Measurements from ENCODE around the gene SIX5.
"Not testable (repeated sequence)": the region's sequence is repeated elsewhere in the genome, so short reads cannot be mapped to it uniquely, and the experiment has no call there.

Gene SIX5

DNA sequence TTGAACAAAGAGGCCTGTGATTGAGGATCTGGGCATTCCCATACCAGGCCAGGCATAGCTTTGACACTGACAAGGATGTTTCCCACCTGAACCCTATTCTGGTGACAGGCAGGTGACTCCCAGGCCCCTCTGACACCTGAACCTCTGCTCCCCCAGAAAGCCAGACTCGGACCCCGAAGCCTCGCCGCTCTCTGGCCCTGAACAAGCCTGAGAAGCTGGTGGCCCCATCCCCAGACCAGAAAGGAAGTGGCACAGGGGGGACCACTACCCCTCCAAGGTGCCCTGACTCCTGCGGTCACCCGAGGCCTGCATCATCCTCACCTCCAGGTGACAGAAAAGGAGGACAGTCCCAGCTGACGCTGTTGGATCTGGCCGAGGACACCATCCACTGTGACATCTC lies 14.7 kb downstream of the SIX5 start:
- DNase-seq (ENCODE audit: low read depth) = no peak

GRCh38 chr19:45753548-45753947 lies 15.5 kb downstream of the SIX5 start:
- DNase-seq (ENCODE audit: low read depth) = no peak

GRCh38 chr19:45752639-45753038 lies 16.4 kb downstream of the SIX5 start:
- DNase-seq (ENCODE audit: low read depth) = no peak

GRCh38 chr19:45751483-45751882 lies 17.6 kb downstream of the SIX5 start:
- not testable (repeated sequence) for DNase-seq (ENCODE audit: low read depth)

GRCh38 chr19:45747513-45747912 lies 21.5 kb downstream of the SIX5 start:
- no peak for DNase-seq (ENCODE audit: low read depth)

DNA sequence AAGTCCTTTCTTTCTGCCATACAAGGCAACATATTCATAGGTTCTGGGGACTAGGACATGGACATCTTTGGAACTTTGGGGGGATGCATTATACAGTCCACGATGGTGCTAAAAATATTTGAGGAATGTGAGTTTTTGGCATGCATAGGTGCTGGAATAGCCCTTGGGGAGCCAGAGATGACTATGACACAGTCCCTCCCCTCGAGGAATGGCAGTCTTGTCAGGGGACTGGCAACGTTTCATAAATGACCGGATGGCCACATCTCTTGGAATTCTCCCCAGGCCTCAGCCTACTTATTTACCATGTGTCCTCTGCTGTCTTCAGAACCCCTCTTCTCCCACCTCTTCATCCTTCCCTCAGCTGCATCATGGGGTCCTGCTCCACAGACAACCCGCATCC lies 22.2 kb downstream of the SIX5 start:
- no peak for DNase-seq (ENCODE audit: low read depth)

DNA sequence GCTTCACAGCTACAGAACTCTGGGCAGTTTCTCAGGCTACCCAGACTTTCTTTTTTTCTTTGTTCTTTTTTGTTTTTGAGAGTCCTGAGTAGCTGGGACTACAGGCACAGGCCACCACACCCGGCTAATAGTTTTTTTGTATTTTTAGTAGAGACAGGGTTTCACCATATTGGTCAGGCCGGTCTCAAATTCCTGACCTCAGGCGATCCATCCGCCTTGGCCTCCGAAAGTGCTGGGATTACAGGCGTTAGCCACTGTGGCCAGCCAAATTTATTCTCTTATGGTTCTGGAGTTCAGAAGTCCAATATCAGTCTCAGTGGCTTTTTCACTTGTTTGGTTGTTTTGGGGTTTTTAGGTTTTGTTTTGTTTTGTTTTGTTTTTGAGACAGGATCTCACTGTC lies 23.4 kb downstream of the SIX5 start:
- DNase-seq (ENCODE audit: low read depth) = no peak

- DNase-seq (ENCODE audit: low read depth) = no peak
Measured at GRCh38 chr19:45742969-45743368, 26.1 kb downstream of the SIX5 start.

GRCh38 chr19:45739498-45740439 lies 29.3 kb downstream of the SIX5 start:
- no peak for DNase-seq (ENCODE audit: low read depth)

GRCh38 chr19:45733160-45733810 lies 35.8 kb downstream of the SIX5 start, which contains the start of gene MEIOSIN:
Gene MEIOSIN, plus strand, starts transcription at chr19:45733439. Its CDS starts 1,938 bp downstream, at chr19:45735377.
- no peak for DNase-seq (ENCODE audit: low read depth)

DNA sequence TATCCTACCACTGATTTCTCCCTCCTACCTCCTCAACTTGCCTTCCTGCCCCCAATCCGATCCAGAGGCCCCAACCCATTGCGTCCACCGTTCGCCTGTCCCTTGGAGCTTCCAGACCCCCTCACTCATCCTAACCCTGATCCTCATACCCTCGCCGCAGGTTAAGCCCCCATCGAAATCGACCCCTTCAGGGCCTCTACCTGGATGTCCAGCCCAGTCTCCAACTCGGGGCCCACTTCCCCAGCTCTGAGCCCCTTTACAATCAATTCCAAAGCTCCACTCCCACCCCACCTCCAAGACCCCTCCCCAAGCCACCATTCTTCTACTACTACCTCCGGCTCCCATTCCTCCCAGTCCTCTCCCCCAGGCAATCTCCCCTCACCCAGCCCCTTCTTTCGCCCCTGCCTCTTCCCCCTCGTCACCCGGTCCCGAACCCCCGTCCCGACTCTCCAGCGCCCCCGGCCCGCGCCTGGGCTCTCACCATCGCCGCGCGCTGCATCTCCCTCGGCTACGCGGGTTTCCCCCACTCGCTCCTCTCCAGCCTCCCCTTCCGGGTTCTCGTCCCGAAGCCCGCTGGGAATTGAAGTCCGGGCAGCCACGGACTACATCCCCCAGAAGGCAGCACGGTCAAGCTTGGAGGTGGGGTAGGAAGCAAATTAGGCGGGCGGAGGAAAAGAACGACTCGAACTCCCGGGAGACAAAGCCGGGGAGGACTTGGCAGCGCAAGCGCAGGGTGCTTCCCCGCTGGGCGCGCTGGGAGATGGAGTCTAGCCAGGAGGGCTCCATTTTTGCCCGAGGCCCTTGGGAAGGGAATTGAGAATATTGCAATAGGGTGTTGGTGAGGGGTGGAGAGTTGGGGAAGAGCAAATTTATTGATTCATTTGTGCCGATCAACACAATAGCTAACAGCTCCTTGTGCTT lies 38.4 kb downstream of the SIX5 start, which contains the start of gene FBXO46:
FBXO46 (minus strand) TSS at position 529 of the 921 bp plus-strand sequence. CDS start 17,401 bp downstream, outside the sequence.
- peak; percentile 89 for DNase-seq (ENCODE audit: low read depth)

DNA sequence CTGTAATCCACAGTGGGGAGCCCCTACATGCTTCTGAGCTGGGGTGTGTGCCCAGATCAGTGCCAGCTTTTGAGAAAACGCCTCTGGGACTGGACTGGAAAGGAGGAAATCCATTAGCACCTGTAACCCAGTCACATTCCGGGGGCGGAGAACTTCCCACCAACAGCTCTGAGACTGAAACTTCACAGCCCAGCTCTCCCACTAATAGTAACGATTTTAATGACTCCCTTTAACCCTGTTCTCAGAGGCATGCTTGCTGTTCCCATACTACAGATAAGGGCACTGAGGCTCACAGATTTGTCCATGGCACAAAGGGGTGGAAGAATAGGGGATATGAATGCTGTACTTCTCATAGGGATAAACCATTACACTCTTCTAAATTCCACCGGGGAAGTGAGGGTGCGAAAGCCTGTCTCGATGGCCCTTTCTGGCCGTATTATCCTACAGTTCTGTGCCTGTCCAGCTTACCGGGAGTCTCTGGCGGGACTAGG lies 39.2 kb downstream of the SIX5 start:
- no peak for DNase-seq (ENCODE audit: low read depth)

- DNase-seq (ENCODE audit: low read depth) = not testable (repeated sequence)
Measured at GRCh38 chr19:45728683-45729082, 40.4 kb downstream of the SIX5 start.

DNA sequence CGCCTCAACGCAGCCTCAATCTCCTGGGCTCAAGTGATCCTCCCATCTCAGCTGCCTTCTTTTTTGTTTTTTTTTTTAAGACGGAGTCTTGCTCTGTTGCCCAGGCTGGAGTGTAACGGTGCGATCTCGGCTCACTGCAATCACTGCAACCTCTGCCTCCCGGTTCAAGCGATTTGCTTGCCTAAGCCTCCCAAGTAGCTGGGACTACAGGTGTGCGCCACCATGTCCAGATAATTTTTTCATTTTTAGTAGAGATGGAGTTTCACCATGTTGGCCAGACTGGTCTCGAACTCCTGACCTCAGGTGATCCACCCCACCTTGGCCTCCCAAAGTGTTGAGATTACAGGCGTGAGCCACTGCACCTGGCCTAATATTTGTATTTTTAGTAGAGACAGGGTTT lies 49.0 kb downstream of the SIX5 start:
- DNase-seq (ENCODE audit: low read depth) = not testable (repeated sequence)

DNA sequence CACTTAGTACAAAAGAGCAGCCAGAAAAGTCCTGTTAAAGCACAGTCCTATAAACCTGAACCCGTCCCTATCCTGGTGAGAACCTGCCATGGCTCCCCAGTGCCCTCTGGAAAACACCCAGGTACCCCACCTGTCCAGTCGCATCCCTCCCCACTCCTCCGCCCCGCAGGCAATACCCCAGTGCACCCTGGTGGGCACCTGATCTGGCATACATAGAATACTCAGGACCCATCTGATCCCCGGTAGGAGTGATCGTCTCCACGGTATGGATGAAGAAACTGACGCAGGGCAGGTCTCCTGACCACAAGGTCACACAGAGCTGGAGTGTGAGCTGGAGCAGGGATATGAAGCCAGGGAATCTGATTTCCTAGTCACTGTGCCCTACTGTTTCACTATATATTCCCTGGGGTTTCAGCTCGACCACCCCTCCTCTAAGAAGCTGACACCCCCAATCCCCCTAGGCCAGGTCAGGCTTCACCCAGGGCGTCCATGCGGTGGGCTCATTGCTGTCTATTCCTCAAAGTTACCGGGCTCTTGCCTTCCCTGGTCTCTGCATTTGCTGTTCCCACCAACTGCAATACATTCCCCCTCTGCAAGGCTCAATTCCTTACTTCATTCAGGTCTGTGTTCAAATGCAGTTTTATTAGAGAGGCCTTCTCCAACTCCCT lies 50.9 kb downstream of the SIX5 start:
- DNase-seq (ENCODE audit: low read depth) = no peak

- DNase-seq (ENCODE audit: low read depth) = peak; percentile 95
Measured at GRCh38 chr19:45717131-45717982, 51.7 kb downstream of the SIX5 start.

GRCh38 chr19:45716359-45717130 lies 52.5 kb downstream of the SIX5 start:
- no peak for DNase-seq (ENCODE audit: low read depth)

- DNase-seq (ENCODE audit: low read depth) = no peak
Measured at GRCh38 chr19:45715139-45715538, 53.9 kb downstream of the SIX5 start.
